Measurements from ENCODE around the gene MAU2. TPM values are rescaled to one million over a fixed set of nuclear protein-coding genes. Genes with fewer than 3 reads are reported as not detected.
A peak's percentile ranks its signal among the peaks of the same experiment; 100 is the strongest.

MAU2 gene
- total RNA-seq, 1 experiment from 2014 or later: 48.4 TPM

GRCh38 chr19:19366434-19367396 lies 46.1 kb downstream of the MAU2 start:
- Histone ChIP-seq H2AFZ (ENCODE audit: low read length) (no peak overlapping the region), H3K79me2 (ENCODE audit: insufficient read depth, low read length) (no peaks in the 10 kb centered on the region), H4K20me1 (ENCODE audit: control insufficient read depth, insufficient read depth, insufficient read length) (no peaks in the 10 kb centered on the region), H2BK120ac (ENCODE audit: low read depth, low read length, poor library complexity, severe bottlenecking) (no peak overlapping the region), H3K9ac (ENCODE audit: extremely low read depth, insufficient read length, low read length) (no peak overlapping the region), H3K27me3 (ENCODE audit: insufficient read depth, low read length) (no peaks in the 10 kb centered on the region), H2BK15ac (ENCODE audit: low read depth, low read length) (no peak overlapping the region), H3K18ac (ENCODE audit: insufficient read length, low read depth, low read length) (no peak overlapping the region), H3K27ac (ENCODE audit: insufficient read length, low read depth, low read length) (no peak overlapping the region), H3K23ac (ENCODE audit: insufficient read length, low read depth, low read length) (no peak overlapping the region), H3K79me1 (ENCODE audit: insufficient read depth, low read depth, low read length, poor library complexity, severe bottlenecking) (no peaks in the 10 kb centered on the region), H3K4ac (ENCODE audit: low read depth, low read length) (no peak overlapping the region), H3K23me2 (ENCODE audit: insufficient read length, low read depth, low read length, poor library complexity, severe bottlenecking) (no peaks in the 10 kb centered on the region), H3K9me3 (ENCODE audit: control insufficient read depth, low read depth, low read length) (no peaks in the 10 kb centered on the region), H3K14ac (ENCODE audit: insufficient read depth, low read length) (no peak overlapping the region), H2BK5ac (ENCODE audit: insufficient read length, low read length) (no peak overlapping the region), H4K5ac (ENCODE audit: insufficient read length, low read depth, low read length) (no peak overlapping the region), H3T11ph (ENCODE audit: low read length) (no peak overlapping the region), H2BK20ac (ENCODE audit: low read depth, low read length, poor library complexity, severe bottlenecking) (no peak overlapping the region), H4K8ac (replicated peaks; ENCODE audit: insufficient read length, low read depth, low read length) (no peak overlapping the region), H3K56ac (ENCODE audit: insufficient read length, low read depth, low read length) (no peak overlapping the region), H2AK5ac (ENCODE audit: insufficient read length, low read length) (no peak overlapping the region), H2BK12ac (ENCODE audit: insufficient read length, low read depth, low read length) (no peak overlapping the region), H3K4me1 (ENCODE audit: insufficient read depth, low read length) (no peaks in the 10 kb centered on the region), H4K91ac (ENCODE audit: insufficient read length, low read depth, low read length) (no peak overlapping the region), H3K4me2 (ENCODE audit: insufficient read depth, insufficient read length, low read length) (no peak overlapping the region)
- H3K4me3 Mint-ChIP-seq: no peak overlapping the region; a peak in 1 of 5 replicates
- no peaks in the 10 kb centered on the region for H3K9me3 Mint-ChIP-seq
- H3K36me3 Mint-ChIP-seq (ENCODE audit: insufficient read depth in 1 of 3, low read depth in 3 of 3): no peaks in the 10 kb centered on the region
- peak overlapping the region in 2 of 3 experiments; percentile 69 to 82; a peak in 2 of 7 replicates for H3K27ac Mint-ChIP-seq
- peak; percentile 98 for TF ChIP-seq CTCF (conservative IDR thresholded peaks at IDR 0.05)
- no CpG with 5 or more reads among the region's 18 CpGs for WGBS (ENCODE audit: extremely low coverage, insufficient read length, low lambda C conversion rate)
- H3K4me1 Mint-ChIP-seq: peaks cover 12 to 15% of the 10 kb centered on the region in 2 experiments
- no peaks in the 10 kb centered on the region; the same call in 1 of the 2 replicates for H3K27me3 Mint-ChIP-seq (ENCODE audit: low read depth)
- DNase-seq: peak; percentile 94

All from H9 (cell line).